Stomach (tissue), 9 donors: Measurements from ENCODE around the gene OBSCN. TPM values are rescaled to one million over a fixed set of nuclear protein-coding genes. Genes with fewer than 3 reads are reported as not detected.
A peak's percentile ranks its signal among the peaks of the same experiment; 100 is the strongest.

Experiments used
- DNase-seq, 2 donors: peaks; one replicate each; pipeline versions ENCODE4 v3.0.0 to v3.0.0-alpha.2; 2013 to 2019
- H3K27ac ChIP-seq, 5 donors: fragments of 200-600 bp in 4 of 5; sonication (generic) in 4 of 5; one replicate each; pipeline ENCODE4 v1.5.1; 2013 to 2019; ENCODE audit warnings: mild to moderate bottlenecking in 1 of 5, moderate library complexity in 1 of 5
- H3K27me3 ChIP-seq, 3 donors: fragments of 200-600 bp; sonication (generic); one replicate each; pipeline ENCODE4 v1.5.1; 2017 to 2019; ENCODE audit warnings: mixed run types in 1 of 3
- H3K36me3 ChIP-seq, 4 donors: fragments of 200-600 bp; sonication (generic); 1 replicate in 3 of 4; 2 replicates in 1 of 4; pipeline ENCODE4 v1.5.1; 2016 to 2019
- H3K4me1 ChIP-seq, 4 donors: fragments of 200-600 bp; sonication (generic); one replicate each; pipeline ENCODE4 v1.5.1; 2016 to 2019
- H3K4me3 ChIP-seq, 4 donors: fragments of 200-600 bp; sonication (generic) in 3 of 4; one replicate each; pipeline ENCODE4 v1.5.1; 2016 to 2019; ENCODE audit warnings: mild to moderate bottlenecking in 1 of 4
- H3K9me3 ChIP-seq, 4 donors: fragments of 200-600 bp; sonication (generic); one replicate each; pipeline ENCODE4 v1.5.1; 2016 to 2019
- EP300 ChIP-seq: sonication (generic); formaldehyde crosslinking; IDR thresholded peaks from one replicate; pipeline ENCODE4 v1.6.1; 2017; ENCODE audit warnings: antibody characterized with exemption
- POLR2A ChIP-seq, 4 donors: fragments of 450-650 bp; IDR thresholded peaks; one replicate each; pipeline ENCODE4 v1.6.1; 2016; ENCODE audit warnings: antibody characterized with exemption in 4 of 4, control low read depth in 2 of 4, mild to moderate bottlenecking in 1 of 4, moderate library complexity in 1 of 4
- POLR2AphosphoS5 ChIP-seq, 3 donors: sonication (generic); formaldehyde crosslinking; IDR thresholded peaks; one replicate each; pipeline ENCODE4 v1.6.1; 2016; ENCODE audit warnings: antibody characterized with exemption in 3 of 3
- WGBS, 5 donors: extraction: QIAGEN DNeasy Blood & Tissue Kit in 3 of 5; methylation state at CpG; one replicate each; pipeline versions ENCODE4 v1.1.5 to v1.1.7; 2013 to 2018; 5-methylcytosine and 5-hydroxymethylcytosine counted together
- intact Hi-C: fragments of 100-400 bp; cut with DNase I; formaldehyde crosslinking; loops from one replicate; pipeline ENCODE4 v1.15.1; 2023; ENCODE audit warnings: low total_unique reads
- polyA plus RNA-seq, 3 donors: library from polyadenylated mRNA; stranded (reverse); fragments of 200-250 nt; gene quantifications; one replicate each; pipeline ENCODE4 v1.2.3, GENCODE V29; 2013
- total RNA-seq, 5 donors: library from RNA; depleted of rRNA; stranded (reverse); fragments of >200 nt; gene quantifications; one replicate each; pipeline versions ENCODE4 v1.1.0 to v1.2.3, GENCODE V29; 2014 to 2016
- TF ChIP-seq, protein P1 (sequence below), 7 experiments: fragments of 450-650 bp in 4 of 7; fragments of 200-600 bp in 3 of 7; sonication (generic) in 3 of 7; IDR thresholded peaks; one replicate each; pipeline ENCODE4 v1.5.1; 2016 to 2019; ENCODE audit warnings: antibody characterized with exemption in 7 of 7, control low read depth in 2 of 7, mild to moderate bottlenecking in 1 of 7
- donor health status: healthy with polysubstance abuse.
- donor health status: Bipolar disorder and iron deficiency.
- donor health status: healthy.

Gene OBSCN
- total and polyA plus RNA-seq, 8 donors: 7.2 to 111 (median 24.7) TPM

GRCh38 chr1:228329887-228330286 is 122.0 kb downstream of the OBSCN start:
- Histone ChIP-seq H3K4me3 (no peak overlapping the region), H3K9me3 (peaks cover 4 to 7% (median 5%) of the 10 kb centered on the region in 4 donors), H3K36me3 (peaks cover 0 to 18% (median 10%) of the 10 kb centered on the region in 4 donors), H3K4me1 (no peaks in the 10 kb centered on the region), H3K27ac (no peak overlapping the region), H3K27me3 (no peaks in the 10 kb centered on the region)
- DNase-seq: no peak
- no peak for TF ChIP-seq POLR2AphosphoS5 (IDR thresholded peaks at IDR 0.05)
- TF ChIP-seq EP300: no peak
- TF ChIP-seq, protein P1, sequence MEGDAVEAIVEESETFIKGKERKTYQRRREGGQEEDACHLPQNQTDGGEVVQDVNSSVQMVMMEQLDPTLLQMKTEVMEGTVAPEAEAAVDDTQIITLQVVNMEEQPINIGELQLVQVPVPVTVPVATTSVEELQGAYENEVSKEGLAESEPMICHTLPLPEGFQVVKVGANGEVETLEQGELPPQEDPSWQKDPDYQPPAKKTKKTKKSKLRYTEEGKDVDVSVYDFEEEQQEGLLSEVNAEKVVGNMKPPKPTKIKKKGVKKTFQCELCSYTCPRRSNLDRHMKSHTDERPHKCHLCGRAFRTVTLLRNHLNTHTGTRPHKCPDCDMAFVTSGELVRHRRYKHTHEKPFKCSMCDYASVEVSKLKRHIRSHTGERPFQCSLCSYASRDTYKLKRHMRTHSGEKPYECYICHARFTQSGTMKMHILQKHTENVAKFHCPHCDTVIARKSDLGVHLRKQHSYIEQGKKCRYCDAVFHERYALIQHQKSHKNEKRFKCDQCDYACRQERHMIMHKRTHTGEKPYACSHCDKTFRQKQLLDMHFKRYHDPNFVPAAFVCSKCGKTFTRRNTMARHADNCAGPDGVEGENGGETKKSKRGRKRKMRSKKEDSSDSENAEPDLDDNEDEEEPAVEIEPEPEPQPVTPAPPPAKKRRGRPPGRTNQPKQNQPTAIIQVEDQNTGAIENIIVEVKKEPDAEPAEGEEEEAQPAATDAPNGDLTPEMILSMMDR (IDR thresholded peaks at IDR 0.05): no peak
- TF ChIP-seq POLR2A (IDR thresholded peaks at IDR 0.05): no peak
- intact Hi-C loops: no loop called here
- 65 to 75% (median 71%) methylated on average over 2 of the region's 2 CpGs for whole genome bisulfite sequencing, 5 donors

DNA sequence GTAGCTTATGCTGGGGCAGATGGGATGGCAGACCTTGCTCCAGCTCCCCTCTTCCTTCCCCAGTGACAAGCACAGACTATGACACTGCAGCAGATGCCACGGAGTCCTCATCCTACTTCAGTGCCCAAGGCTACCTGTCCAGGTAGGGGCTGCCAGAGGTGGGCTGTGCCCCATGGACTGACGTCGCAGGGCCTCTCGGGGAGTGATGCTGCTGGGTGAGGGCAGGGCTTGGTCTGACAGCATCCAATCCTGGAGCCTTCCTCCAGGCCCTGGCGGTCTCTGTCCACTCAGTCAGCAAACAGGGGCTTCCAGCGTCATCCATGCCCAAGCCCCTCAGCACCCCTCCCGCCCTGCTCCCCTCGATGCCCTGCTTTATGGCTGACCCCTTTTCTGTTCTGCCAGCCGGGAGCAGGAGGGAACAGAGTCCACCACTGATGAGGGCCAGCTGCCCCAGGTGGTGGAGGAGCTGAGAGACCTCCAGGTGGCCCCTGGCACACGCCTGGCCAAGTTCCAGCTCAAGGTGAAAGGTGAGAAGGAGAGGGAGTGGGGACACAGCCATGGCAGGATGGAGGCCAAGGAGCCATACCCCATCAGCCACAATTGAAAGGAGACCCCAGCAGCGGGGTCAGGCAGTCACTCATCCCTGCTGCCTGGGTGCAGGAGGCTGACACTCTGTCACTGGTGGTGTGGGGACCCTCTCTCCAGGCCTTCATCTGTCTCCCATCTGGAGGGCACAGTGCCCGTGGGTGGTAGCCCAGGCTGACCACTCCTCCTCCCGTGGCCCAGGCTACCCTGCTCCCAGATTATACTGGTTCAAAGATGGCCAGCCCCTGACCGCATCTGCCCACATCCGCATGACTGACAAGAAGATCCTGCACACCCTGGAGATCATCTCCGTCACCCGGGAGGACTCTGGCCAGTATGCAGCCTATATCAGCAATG is 125.2 kb downstream of the OBSCN start:
- 87 to 96% (median 92%) methylated on average over 12 to 17 of the region's 17 CpGs for WGBS, 5 donors
- Histone ChIP-seq H3K27ac (no peak overlapping the region), H3K27me3 (no peaks in the 10 kb centered on the region), H3K4me1 (no peaks in the 10 kb centered on the region), H3K36me3 (peaks cover 0 to 28% (median 16%) of the 10 kb centered on the region in 4 donors), H3K9me3 (no peaks in the 10 kb centered on the region), H3K4me3 (no peak overlapping the region)
- intact Hi-C loops: no loop called here
- DNase-seq: peak in 1 of 2 donors; percentile 20
- TF ChIP-seq POLR2A (IDR thresholded peaks at IDR 0.05): no peak
- TF ChIP-seq, protein P1 (IDR thresholded peaks at IDR 0.05): no peak
- no peak for TF ChIP-seq EP300

DNA sequence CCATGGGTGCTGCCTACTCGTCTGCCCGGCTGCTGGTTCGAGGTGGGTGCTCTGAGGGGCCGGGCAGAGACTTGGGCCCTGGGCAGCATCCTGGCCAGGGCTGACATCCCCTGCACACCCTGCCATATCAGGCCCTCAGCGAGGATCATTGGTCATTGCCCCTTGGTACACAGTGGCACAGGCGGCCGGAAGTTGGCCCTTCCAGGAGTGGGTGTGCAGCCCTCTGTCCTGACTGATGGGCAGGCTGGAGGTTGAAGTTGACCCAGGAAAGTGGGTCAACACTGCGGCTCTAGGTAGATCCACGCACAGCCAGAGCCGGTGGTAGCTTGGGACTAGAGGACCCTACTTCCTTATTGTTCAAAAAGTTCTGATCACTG is 125.9 kb downstream of the OBSCN start:
- TF ChIP-seq POLR2AphosphoS5 (IDR thresholded peaks at IDR 0.05): no peak
- H3K9me3 ChIP-seq: no peaks in the 10 kb centered on the region
- 90 to 96% (median 95%) methylated on average over 3 to 10 of the region's 10 CpGs for WGBS, 5 donors
- peaks cover 0 to 34% (median 19%) of the 10 kb centered on the region in 4 donors for H3K36me3 ChIP-seq
- H3K27ac ChIP-seq: no peak overlapping the region
- H3K4me1 ChIP-seq: no peaks in the 10 kb centered on the region
- H3K4me3 ChIP-seq: no peak overlapping the region
- peak in 1 of 2 donors; percentile 18 for DNase-seq
- intact Hi-C loops: no loop called here
- H3K27me3 ChIP-seq: no peaks in the 10 kb centered on the region

DNA sequence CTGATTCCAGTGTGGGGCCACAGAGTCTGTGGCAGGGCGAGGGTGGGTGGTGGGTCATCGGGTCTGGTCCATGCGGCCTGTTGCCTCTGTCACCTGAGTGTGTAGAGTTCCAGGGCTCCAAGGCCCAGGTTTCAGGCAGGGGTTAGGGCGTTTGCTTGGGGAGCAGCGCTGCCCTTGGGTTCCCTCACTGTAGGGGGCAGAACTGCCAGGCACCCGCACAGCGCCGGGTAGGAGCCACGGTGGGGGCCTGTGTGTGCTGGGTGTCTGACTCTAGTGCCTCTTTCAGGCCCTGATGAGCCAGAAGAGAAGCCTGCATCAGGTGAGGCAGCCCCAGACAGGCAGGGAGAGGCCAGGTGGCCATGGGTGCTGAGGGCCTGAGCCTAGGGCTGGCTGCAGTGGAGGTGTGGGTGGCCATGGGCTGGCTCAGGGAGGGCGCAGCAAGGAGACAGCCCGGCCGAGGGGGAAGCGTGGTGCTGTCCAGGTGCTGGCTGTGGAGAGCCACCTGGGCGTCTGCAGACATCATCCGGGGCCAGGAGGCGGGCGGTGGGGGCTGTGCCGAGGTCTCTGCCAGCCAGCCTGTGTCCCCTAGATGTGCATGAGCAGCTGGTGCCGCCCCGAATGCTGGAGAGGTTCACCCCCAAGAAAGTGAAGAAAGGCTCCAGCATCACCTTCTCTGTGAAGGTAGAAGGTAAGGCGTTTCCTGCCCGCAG is 126.5 kb downstream of the OBSCN start:
- 93 to 100% (median 94%) methylated on average over 6 to 22 of the region's 22 CpGs for WGBS, 5 donors
- H3K27me3 ChIP-seq: no peaks in the 10 kb centered on the region
- TF ChIP-seq, protein P1 (IDR thresholded peaks at IDR 0.05): no peak
- TF ChIP-seq POLR2A (IDR thresholded peaks at IDR 0.05): no peak
- no peak for TF ChIP-seq POLR2AphosphoS5 (IDR thresholded peaks at IDR 0.05)
- TF ChIP-seq EP300: no peak
- peaks cover 0 to 41% (median 23%) of the 10 kb centered on the region in 4 donors for H3K36me3 ChIP-seq
- H3K9me3 ChIP-seq: no peaks in the 10 kb centered on the region
- peak in 1 of 2 donors; percentile 20 for DNase-seq
- no peak overlapping the region for H3K4me3 ChIP-seq
- no peaks in the 10 kb centered on the region for H3K4me1 ChIP-seq
- no peak overlapping the region for H3K27ac ChIP-seq
- intact Hi-C loops: no loop called here
